GM18505 (cell line): ENCODE measurements around the gene SDK1.

ENCODE experiments used
- ATAC-seq: cut with Tn5 transposase; IDR thresholded peaks from one replicate; pipeline ENCODE4 v1.9.1; 2021; ENCODE audit not compliant: unreplicated experiment
- POLR2A ChIP-seq: IDR thresholded peaks from 4 replicates; pipeline ENCODE4 v1.6.1; 2011; ENCODE audit warnings: borderline replicate concordance; ENCODE audit not compliant: insufficient read depth, insufficient read length; ENCODE audit errors: extremely low read depth

SDK1 gene

DNA sequence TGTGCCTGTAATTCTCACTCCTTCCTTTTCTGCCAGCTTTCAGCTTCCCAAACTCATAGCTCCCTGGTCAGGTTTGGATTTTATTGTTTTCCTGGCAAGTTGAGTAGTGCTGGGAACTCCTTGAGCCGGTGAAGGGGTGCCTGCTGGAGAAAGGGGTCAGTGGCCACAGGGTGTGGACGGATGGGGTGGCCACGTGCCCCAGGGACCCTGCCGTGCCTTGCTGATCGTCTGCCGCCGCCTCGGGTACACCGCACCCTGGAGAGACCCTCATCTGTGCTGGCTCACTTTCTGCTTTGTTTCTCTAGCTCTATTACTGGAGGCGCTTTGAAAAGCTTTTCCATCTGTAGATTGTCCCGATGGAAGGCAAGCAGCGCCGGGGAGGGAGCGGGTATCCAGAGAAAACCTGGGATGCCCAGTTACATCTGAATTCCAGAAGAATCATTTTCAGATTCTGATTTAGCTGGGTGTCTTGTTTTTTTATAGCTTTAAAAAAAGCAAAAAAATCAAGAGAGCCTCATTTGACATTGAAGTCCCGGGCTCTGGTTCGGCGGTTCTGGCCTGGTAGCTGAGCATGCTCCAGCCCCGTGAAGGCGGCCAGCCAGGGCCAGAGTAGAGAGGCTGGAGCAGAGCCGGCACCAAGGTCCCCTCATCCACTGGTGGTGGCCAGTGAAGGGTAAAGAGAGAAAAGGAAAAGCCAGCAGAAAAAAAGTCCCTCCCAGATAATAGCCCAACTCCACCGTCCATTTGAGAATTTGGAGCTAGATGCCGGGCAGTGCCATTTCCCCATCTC, 870.1 kb downstream of the SDK1 start:
- TF ChIP-seq POLR2A = no peak
- no peak for ATAC-seq

DNA sequence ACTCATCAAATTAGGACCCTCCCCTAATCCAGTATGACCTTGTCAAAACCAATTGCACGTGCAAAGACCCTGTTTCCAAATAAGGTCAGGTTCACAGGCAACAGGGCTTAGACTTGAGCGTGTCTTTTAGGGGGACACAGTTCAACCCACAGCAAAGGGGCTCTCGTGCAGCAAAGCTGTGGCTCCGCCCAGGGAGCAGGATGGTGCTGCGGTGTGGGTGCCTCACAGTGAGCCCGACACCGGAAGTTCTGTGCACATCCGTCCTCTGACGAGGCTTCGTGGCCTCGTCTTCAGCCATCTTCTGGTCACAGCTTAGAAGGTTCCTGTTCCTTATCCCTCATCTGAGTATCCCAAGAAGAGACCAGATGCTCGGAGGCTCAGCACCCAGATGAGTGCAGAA, 871.8 kb downstream of the SDK1 start:
- ATAC-seq = no peak
- TF ChIP-seq POLR2A = no peak

DNA sequence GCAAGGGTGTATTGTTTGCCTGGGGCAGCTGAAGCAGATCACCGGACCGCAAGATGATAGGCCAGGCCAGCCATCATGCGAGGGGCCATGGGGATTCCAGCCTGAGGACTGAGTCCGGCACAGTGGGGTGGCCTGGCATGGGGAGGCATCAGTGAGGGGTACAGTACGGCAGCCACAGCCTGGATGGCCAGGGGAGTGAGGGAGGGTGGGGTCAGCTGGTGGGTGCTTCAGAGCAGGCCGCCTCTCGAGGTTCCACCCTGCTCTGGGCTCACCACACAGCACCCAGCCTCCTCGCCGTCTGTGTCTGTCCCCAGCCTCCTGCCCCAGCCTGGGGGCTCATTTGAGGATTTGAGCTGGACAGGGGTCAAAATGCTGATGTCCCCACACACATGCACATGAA, 872.6 kb downstream of the SDK1 start:
- ATAC-seq = no peak
- no peak for TF ChIP-seq POLR2A

DNA sequence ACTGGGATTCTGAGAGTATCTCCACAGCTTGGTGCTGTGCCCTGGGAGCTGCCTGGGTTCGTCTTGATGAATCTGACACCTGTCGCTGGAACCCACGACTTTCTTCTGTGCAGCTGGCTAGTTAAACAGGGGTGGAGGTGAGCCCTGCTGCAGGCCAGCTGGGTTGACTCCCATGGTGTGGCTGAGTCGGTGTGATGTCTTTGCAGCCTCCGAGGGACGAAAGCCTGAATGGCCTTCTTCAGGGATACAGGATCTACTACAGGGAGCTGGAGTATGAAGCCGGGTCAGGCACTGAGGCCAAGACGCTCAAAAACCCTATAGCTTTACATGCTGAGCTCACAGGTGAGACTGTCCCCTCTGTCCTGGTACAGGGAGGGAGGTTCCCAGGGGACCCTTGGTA, 873.0 kb downstream of the SDK1 start:
- TF ChIP-seq POLR2A = no peak
- no peak for ATAC-seq

DNA sequence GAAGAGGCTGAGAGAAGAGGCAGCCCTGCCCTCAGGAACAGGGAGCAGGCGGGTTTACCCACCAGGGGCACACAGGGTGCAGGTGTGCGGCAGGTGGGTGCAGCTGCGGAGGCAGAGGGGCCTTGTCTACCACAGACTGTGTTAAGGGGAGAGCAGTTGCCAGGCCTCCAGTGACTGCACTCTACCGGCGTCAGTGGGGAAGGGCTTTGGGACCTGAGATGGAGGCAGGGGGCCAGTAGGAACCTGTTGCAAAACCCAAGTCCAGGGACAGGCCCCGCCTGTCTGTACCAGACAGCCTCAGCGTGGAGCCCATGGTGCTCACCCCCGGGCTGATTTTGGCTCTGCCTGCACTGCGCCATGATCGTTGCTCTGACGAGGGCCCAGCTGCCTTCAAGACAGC, 873.4 kb downstream of the SDK1 start:
- no peak for TF ChIP-seq POLR2A
- no peak for ATAC-seq

DNA sequence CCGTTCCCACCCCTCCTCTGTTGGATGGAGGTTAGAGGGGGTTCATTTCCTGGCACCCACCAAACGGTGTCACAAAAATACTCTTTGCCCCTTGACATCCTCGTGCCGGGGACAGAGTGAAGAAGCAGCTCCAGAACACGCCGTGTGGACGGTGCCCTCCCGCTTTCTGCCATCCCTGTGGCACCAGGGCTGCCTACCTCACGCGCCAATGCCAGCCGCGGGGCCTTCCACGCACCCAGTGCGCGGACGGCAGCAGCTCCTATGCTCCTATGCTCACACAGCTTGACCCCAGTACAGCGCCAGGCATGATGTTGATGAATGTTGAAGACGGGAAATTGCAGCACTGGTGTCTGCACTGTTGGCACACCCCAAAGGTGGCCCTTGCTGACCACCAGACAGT, 873.8 kb downstream of the SDK1 start:
- TF ChIP-seq POLR2A = no peak
- no peak for ATAC-seq

DNA sequence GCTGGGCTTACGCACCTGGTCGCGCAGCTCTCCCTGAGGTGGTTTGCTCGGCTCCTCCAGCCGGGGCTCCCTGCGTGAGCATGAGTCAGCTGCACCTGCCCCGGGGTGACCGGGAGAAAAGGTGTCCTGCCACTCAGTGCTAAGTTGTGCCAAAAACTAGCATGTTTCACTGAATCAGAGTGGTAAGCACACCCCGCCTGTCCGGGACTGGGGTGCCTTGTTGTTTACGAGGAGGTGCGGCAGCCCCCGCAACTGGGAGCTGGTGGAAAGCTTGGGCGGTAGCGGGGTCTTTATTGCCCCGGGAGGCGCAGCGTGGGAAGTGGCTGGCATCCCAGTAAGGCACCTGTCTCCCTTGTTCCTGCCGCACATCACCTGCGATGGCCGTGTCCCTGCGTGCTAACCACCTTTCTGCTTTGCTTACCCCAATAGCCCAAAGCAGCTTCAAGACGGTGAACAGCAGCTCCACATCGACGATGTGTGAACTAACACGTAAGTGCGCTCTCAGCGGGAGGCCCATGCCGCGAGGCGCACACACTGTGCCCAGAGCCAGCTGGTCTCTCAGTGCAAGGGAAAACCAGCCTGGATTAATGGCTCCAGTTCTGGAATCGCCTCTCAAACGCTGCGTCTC, 874.4 kb downstream of the SDK1 start:
- ATAC-seq = no peak

DNA sequence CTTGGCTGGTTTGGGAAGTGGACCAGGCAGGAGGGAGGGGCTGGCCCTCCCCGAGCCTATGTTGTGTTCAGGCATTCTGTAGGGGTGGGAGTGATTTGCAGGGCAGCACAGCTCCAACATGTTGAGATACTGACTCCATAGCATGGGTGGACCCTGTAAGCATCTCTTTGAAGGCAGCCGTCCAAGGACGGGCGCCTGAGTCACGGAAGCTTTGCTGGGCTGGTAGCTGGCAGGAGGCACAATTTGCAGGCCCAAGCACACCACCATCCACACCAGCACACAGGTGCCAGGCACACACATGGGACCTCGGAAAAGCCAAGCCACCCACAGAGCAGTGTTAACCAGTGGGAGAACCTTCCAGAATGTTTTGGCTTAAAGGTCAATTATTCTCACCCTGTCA, 875.9 kb downstream of the SDK1 start:
- TF ChIP-seq POLR2A = no peak
- no peak for ATAC-seq

More for the DNA sequence above, 874.4 kb downstream of the SDK1 start:
- no peak for TF ChIP-seq POLR2A

DNA sequence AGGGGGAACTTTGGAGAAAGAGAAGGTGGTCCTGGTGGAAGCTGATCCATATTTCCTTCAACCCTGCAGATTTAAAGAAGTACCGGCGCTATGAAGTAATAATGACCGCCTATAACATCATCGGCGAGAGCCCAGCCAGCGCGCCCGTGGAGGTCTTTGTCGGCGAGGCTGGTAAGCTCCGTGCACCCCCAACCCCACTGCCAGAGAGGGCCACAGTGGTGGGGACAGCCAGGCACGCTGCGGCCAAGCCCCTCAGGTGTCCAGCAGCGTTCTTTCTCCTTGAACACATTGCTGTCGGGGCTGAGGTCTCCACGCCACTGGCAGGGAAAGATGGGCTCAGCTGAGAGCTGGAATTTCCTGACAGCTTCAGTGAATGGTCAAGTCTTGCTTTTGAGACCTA, 877.4 kb downstream of the SDK1 start:
- ATAC-seq = no peak
- TF ChIP-seq POLR2A = no peak

DNA sequence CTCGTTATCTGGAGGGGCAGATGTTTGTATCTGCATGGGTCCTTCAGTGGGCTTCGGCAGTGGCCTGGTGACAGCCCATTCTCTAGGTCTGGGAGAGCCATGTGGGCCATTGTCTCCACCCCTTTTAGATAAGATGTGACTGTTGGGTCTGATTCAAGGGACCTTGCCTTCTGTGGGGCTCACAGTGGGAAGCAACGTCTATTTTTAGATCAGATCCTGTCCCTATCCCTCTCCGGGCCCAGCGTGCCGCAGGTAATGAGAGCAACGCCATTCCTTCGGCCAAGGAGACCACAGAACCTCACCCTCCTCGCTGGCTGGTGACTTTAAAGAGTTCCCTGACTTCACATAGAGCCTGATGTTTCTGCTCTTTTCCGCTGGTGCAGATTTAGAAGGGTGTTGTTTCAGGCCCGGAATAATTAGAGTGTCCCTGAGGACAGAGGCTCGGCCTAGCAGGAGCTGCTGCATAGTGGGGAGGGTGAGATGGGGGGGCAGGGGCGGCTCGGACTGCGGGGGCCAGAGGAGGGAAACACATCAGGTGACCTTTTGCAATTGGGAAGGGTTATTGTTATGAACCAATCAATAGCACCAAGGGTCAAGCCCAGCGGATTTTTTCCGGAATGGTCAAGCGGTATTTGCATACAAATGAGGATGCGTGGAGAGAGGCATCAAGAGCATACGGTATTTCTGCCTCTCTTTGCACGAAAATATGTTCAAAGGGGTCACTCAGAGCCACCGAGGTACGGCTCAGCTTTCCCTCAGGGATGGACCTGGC, 878.0 kb downstream of the SDK1 start:
- no peak for TF ChIP-seq POLR2A
- ATAC-seq = no peak

DNA sequence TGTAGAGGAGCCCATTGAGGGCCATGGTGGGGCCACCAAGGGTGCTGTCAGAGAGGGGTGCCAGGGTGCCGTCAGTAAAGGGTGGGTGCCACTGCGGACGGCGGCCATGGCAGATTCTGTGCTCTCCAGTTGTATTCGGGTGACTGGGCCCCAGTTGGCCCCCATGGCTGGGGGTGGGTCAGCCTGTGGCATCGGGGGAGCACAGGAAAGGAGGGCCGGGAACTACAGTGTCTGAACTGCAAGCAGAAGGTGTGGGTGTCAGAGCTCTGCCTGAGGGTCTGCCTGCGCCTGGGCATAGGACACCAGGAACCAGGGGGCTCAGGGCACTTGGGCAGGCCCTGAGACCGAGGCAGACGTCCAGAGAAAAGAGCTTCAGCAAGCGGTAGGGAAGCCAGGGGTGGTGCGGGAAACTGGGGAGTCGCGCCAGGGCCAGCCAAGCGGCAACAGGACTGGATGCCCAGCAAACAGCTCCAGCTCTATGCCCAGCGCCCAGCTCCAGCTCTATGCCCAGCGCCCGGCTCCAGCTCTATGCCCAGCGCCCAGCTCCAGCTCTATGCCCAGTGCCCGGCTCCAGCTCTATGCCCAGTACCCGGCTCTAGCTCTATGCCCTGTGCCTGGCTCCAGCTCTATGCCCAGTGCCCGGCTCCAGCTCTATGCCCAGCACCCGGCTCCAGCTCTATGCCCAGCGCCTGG, 878.8 kb downstream of the SDK1 start:
- TF ChIP-seq POLR2A = no peak
- ATAC-seq = no peak

DNA sequence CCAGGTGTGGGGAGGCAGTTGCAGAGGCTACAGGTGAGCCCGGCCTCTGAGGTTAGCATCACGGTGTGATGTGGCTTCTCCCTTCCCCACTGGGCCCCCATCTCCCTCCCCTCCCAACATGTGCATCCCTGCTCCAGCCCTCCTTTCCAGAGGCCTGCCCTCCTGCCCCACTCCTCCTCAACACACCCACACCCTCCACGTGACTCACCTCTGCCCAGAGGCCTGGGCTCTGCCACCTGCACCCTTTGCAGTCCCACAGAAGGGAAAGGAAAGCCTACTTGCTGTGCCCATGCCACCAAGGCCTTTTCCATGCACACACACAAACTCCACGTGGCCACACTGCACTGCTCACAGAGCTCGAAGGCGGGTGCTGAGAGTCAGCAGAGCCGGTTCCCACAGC, 880.4 kb downstream of the SDK1 start:
- TF ChIP-seq POLR2A = no peak
- ATAC-seq = no peak

DNA sequence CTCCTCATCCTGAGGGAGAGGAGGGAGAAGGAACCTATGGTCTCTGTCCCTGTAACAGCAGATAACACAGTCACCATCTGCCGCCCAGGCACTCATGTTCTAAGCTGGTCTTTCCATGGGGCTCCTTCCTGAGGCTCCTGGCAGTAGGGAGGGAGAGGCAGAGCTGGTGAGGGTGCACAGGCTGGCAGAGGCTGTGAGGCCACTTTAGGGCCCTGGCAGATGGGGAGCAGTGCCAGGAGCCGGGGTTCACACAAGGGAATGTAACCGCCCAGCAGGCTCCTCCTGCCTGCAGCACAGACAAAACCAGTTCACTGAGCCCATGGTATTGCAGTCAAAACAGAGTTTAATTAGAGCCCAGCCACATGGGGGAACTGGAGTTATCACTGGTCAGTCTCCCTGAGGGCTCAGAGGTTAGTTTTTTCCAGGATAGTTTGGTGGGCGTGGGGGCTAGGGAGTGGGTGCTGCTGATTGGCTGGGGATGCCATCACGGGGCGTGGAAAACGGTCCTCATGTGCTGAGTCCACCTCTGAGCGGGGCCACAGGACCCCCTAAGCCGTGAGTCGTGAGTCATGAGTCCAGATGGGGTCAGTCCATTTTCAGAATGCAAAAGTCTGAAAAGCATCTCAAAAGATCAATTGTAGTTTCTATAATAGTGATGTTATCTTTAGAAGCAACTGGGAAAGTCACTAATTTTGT, 881.7 kb downstream of the SDK1 start:
- no peak for ATAC-seq
- no peak for TF ChIP-seq POLR2A
